Sigmoid colon (tissue), 4 donors: Measurements from ENCODE around the gene KCNH8.

ENCODE experiments used
- CTCF ChIP-seq, 4 experiments: fragments of 450-650 bp in 3 of 4; fragments of 200-600 bp in 1 of 4; IDR thresholded peaks; one replicate each; pipeline ENCODE4 v1.5.1; 2016 to 2019; ENCODE audit warnings: antibody characterized with exemption in 4 of 4, mild to moderate bottlenecking in 3 of 4, moderate library complexity in 2 of 4
- POLR2A ChIP-seq, 2 donors: fragments of 450-650 bp; IDR thresholded peaks; one replicate each; pipeline ENCODE4 v1.6.1; 2016; ENCODE audit warnings: antibody characterized with exemption in 2 of 2, mild to moderate bottlenecking in 2 of 2, moderate library complexity in 2 of 2
- POLR2AphosphoS5 ChIP-seq, 4 donors: sonication (generic); formaldehyde crosslinking; IDR thresholded peaks; one replicate each; pipeline ENCODE4 v1.6.1; 2017; ENCODE audit warnings: antibody characterized with exemption in 4 of 4

DNA sequence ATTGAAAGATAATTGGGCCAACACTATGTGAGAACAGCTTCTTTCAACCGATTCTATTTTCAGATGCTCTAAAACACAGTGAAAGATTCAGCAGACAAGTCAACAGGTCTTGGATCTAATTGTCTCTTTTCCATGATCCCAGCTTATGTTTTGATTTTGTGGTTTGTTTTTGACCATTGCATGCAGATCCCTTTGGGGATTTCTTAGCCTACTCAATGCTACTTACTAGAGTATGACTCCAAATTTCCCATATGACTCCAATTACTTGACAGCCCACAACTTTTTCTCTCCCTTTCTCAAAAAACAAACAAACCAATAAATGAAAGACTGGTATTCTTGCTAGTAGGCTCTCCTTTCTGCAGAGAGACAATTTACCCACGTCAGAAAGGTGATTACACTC, 67.1 kb downstream of the KCNH8 start:
- TF ChIP-seq CTCF (IDR thresholded peaks at IDR 0.05) (no peak), POLR2A (IDR thresholded peaks at IDR 0.05) (no peak), POLR2AphosphoS5 (IDR thresholded peaks at IDR 0.05) (no peak)
